ENCODE data around the gene LRG1.

GRCh38 chr19:4550018-4550417 lies 10.2 kb upstream of the LRG1 start:
- TF ChIP-seq CTCF (IDR thresholded peaks at IDR 0.05) (no peak), EP300 (IDR thresholded peaks at IDR 0.05) (no peak), POLR2A (IDR thresholded peaks at IDR 0.05) (no peak)
